GM13977 (cell line): Measurements from ENCODE around the gene PLEKHA1.

Source experiments
- DNase-seq: peaks from one replicate; pipeline ENCODE4 v3.0.0; 2012; ENCODE audit warnings: low spot score
- CTCF ChIP-seq: IDR thresholded peaks from 2 replicates; pipeline ENCODE4 v1.5.1; 2012; ENCODE audit warnings: mild to moderate bottlenecking, control low read depth; ENCODE audit not compliant: insufficient read depth; ENCODE audit errors: extremely low read depth, missing control alignments
- in situ Hi-C: fragments of 300-500 bp; cut with MboI; formaldehyde crosslinking; loops from one replicate; pipeline ENCODE4 v1.12.0; 2022; ENCODE audit warnings: low sequenced_read_pairs, low pct_unique_long_range_greater_than_20kb, mixed read lengths, inconsistent platforms; ENCODE audit not compliant: unreplicated experiment

The PLEKHA1 gene

GRCh38 chr10:122374859-122375678, 561 bp downstream of the PLEKHA1 start:
- DNase-seq: peak; percentile 79
- TF ChIP-seq CTCF: no peak
- in situ Hi-C loops: no loop called here

GRCh38 chr10:122375679-122376160, 1.2 kb downstream of the PLEKHA1 start:
- no peak for TF ChIP-seq CTCF
- in situ Hi-C loops: no loop called here
- no peak for DNase-seq

- in situ Hi-C loops: no loop called here
- DNase-seq: no peak
These were observed 2.0 kb downstream of the PLEKHA1 start for GRCh38 chr10:122376364-122376961.

GRCh38 chr10:122379041-122379440, 4.5 kb downstream of the PLEKHA1 start:
- in situ Hi-C loops: no loop called here
- no peak for TF ChIP-seq CTCF
- no peak for DNase-seq

More at GRCh38 chr10:122376364-122376961, 2.0 kb downstream of the PLEKHA1 start:
- TF ChIP-seq CTCF: no peak

GRCh38 chr10:122379537-122379936, 5.0 kb downstream of the PLEKHA1 start:
- DNase-seq: no peak
- TF ChIP-seq CTCF: no peak
- in situ Hi-C loops: no loop called here

- in situ Hi-C loops: no loop called here
These were observed 6.2 kb downstream of the PLEKHA1 start for GRCh38 chr10:122380703-122381102.

More at GRCh38 chr10:122380703-122381102, 6.2 kb downstream of the PLEKHA1 start:
- DNase-seq: no peak
- TF ChIP-seq CTCF: no peak
